Ovary (tissue), 3 donors: ENCODE results near the gene TENM3.

Source experiments
- CTCF ChIP-seq, 3 donors: fragments of 450-650 bp in 2 of 3; fragments of 200-600 bp in 1 of 3; IDR thresholded peaks; one replicate each; pipeline versions ENCODE4 v1.5.1 to v1.8.0; 2016 to 2022; ENCODE audit warnings: antibody characterized with exemption in 3 of 3, mild to moderate bottlenecking in 1 of 3
- EP300 ChIP-seq: sonication (generic); formaldehyde crosslinking; IDR thresholded peaks from one replicate; pipeline ENCODE4 v1.6.1; 2017; ENCODE audit warnings: antibody characterized with exemption
- POLR2A ChIP-seq: fragments of 450-650 bp; IDR thresholded peaks from one replicate; pipeline ENCODE4 v1.6.1; 2017; ENCODE audit warnings: antibody characterized with exemption, mild to moderate bottlenecking, moderate library complexity
- donor health status: DM: no; HTN: no; CAD: no.

- TF ChIP-seq CTCF (IDR thresholded peaks at IDR 0.05) = no peak
- no peak for TF ChIP-seq POLR2A
- no peak for TF ChIP-seq EP300
Measured at GRCh38 chr4:182842104-182842600, 599.0 kb downstream of the TENM3 start.
